ENCODE measurements around the gene OCA2. TPM values are rescaled to one million over a fixed set of nuclear protein-coding genes. Genes with fewer than 3 reads are reported as not detected.

OCA2 gene
- total RNA-seq, 2 experiments from 2014 or later: not detected

GRCh38 chr15:27866505-27867165, 232.5 kb downstream of the OCA2 start:
- ChIA-PET CTCF (ENCODE audit: unreplicated experiment) (no interaction called here), POLR2A (interaction anchor here (0.6 kb wide), 1 partner anchor 116 kb away, joined by 3 read pairs; no protein-coding TSS in a partner anchor)
- Histone ChIP-seq H3K9me2 (ENCODE audit: insufficient read depth, low read length) (no peaks in the 10 kb centered on the region), H3K9me3 (ENCODE audit: low read length) (no peaks in the 10 kb centered on the region), H4K20me1 (ENCODE audit: insufficient read depth, low read length) (no peaks in the 10 kb centered on the region), H3K4me2 (ENCODE audit: low read length) (no peak overlapping the region), H3K27ac (ENCODE audit: low read depth, low read length, poor library complexity, severe bottlenecking) (no peak overlapping the region), H3K4me3 (ENCODE audit: low read depth, low read length, poor library complexity, severe bottlenecking) (no peak overlapping the region), H3K79me2 (ENCODE audit: insufficient read depth, low read depth, low read length) (no peaks in the 10 kb centered on the region), H3K36me3 (ENCODE audit: insufficient read depth, low read length) (no peaks in the 10 kb centered on the region), H2AFZ (ENCODE audit: low read length) (no peak overlapping the region), H3K4me1 (ENCODE audit: insufficient read depth, low read length, poor library complexity, severe bottlenecking) (no peaks in the 10 kb centered on the region)
- no TSS peak for BruUV-seq (replicated peaks)
- DNase-seq (ENCODE audit: low spot score): no peak
- intact Hi-C loops (cut with micrococcal nuclease; ENCODE audit: unreplicated experiment): no loop called here
- TF ChIP-seq CTCF (conservative IDR thresholded peaks at IDR 0.05; ENCODE audit: low read length) (no peak), EZH2phosphoT487 (IDR thresholded peaks at IDR 0.05; ENCODE audit: borderline replicate concordance, low read depth, low read length) (no peak)

- ChIA-PET POLR2A (interaction anchor here (0.6 kb wide), 1 partner anchor 115 kb away, joined by 3 read pairs; no protein-coding TSS in a partner anchor), CTCF (ENCODE audit: unreplicated experiment) (no interaction called here)
- H3K27ac ChIP-seq (ENCODE audit: low read depth, low read length, poor library complexity, severe bottlenecking): no peak overlapping the region
- no peaks in the 10 kb centered on the region for H4K20me1 ChIP-seq (ENCODE audit: insufficient read depth, low read length)
- TF ChIP-seq EZH2phosphoT487 (IDR thresholded peaks at IDR 0.05; ENCODE audit: borderline replicate concordance, low read depth, low read length) (no peak), CTCF (conservative IDR thresholded peaks at IDR 0.05; ENCODE audit: low read length) (no peak)
- H3K4me2 ChIP-seq (ENCODE audit: low read length): no peak overlapping the region
- H3K4me1 ChIP-seq (ENCODE audit: insufficient read depth, low read length, poor library complexity, severe bottlenecking): no peaks in the 10 kb centered on the region
- no peaks in the 10 kb centered on the region for H3K36me3 ChIP-seq (ENCODE audit: insufficient read depth, low read length)
- DNase-seq (ENCODE audit: low spot score): no peak
- H2AFZ ChIP-seq (ENCODE audit: low read length): no peak overlapping the region
- H3K9me2 ChIP-seq (ENCODE audit: insufficient read depth, low read length): no peaks in the 10 kb centered on the region
- H3K4me3 ChIP-seq (ENCODE audit: low read depth, low read length, poor library complexity, severe bottlenecking): no peak overlapping the region
- no peaks in the 10 kb centered on the region for H3K79me2 ChIP-seq (ENCODE audit: insufficient read depth, low read depth, low read length)
- intact Hi-C loops (cut with micrococcal nuclease; ENCODE audit: unreplicated experiment): no loop called here
- H3K9me3 ChIP-seq (ENCODE audit: low read length): no peaks in the 10 kb centered on the region
- no TSS peak for BruUV-seq (replicated peaks)
Measured at GRCh38 chr15:27865926-27866325, 233.2 kb downstream of the OCA2 start.

GRCh38 chr15:27865323-27865922, 233.7 kb downstream of the OCA2 start:
- POLR2A ChIA-PET: no interaction called here
- intact Hi-C loops (cut with micrococcal nuclease; ENCODE audit: unreplicated experiment): no loop called here
- Histone ChIP-seq H3K27ac (ENCODE audit: low read depth, low read length, poor library complexity, severe bottlenecking) (no peak overlapping the region), H3K9me3 (ENCODE audit: low read length) (no peaks in the 10 kb centered on the region), H3K9me2 (ENCODE audit: insufficient read depth, low read length) (no peaks in the 10 kb centered on the region), H3K4me1 (ENCODE audit: insufficient read depth, low read length, poor library complexity, severe bottlenecking) (no peaks in the 10 kb centered on the region), H3K4me3 (ENCODE audit: low read depth, low read length, poor library complexity, severe bottlenecking) (no peak overlapping the region), H3K36me3 (ENCODE audit: insufficient read depth, low read length) (no peaks in the 10 kb centered on the region), H3K4me2 (ENCODE audit: low read length) (no peak overlapping the region), H4K20me1 (ENCODE audit: insufficient read depth, low read length) (no peaks in the 10 kb centered on the region), H3K79me2 (ENCODE audit: insufficient read depth, low read depth, low read length) (no peaks in the 10 kb centered on the region), H2AFZ (ENCODE audit: low read length) (no peak overlapping the region)
- CTCF ChIA-PET (ENCODE audit: unreplicated experiment): no interaction called here
- BruUV-seq (replicated peaks): no TSS peak
- no peak for TF ChIP-seq EZH2phosphoT487 (IDR thresholded peaks at IDR 0.05; ENCODE audit: borderline replicate concordance, low read depth, low read length)
- no peak for TF ChIP-seq CTCF (conservative IDR thresholded peaks at IDR 0.05; ENCODE audit: low read length)
- no peak for DNase-seq (ENCODE audit: low spot score)
